Measurements from ENCODE around the gene ARID5A.

ARID5A gene

DNA sequence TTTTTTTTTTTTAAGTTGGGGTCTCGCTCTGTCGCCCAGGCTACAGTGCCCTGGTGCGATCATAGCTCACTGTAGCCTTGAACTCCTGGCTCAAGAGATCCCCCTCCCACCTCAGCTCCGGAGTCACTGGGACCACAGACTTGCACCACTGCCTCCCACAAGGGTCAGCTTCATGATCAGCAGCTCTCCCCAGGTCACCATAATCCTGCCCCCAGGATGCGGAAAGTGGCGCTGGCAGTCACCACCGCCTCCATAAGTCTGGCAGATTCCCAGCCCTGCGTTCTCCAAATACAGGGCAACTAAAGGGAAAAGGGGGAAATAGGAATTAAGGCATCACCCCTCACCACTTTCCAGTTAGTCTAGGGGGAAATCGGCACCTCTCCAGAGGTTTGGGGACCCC lies 5.2 kb upstream of the ARID5A start:
- H3K4me3 ChIP-seq (ENCODE audit: low read depth, low read length), result no peak overlapping the region
- TF ChIP-seq, protein P1, sequence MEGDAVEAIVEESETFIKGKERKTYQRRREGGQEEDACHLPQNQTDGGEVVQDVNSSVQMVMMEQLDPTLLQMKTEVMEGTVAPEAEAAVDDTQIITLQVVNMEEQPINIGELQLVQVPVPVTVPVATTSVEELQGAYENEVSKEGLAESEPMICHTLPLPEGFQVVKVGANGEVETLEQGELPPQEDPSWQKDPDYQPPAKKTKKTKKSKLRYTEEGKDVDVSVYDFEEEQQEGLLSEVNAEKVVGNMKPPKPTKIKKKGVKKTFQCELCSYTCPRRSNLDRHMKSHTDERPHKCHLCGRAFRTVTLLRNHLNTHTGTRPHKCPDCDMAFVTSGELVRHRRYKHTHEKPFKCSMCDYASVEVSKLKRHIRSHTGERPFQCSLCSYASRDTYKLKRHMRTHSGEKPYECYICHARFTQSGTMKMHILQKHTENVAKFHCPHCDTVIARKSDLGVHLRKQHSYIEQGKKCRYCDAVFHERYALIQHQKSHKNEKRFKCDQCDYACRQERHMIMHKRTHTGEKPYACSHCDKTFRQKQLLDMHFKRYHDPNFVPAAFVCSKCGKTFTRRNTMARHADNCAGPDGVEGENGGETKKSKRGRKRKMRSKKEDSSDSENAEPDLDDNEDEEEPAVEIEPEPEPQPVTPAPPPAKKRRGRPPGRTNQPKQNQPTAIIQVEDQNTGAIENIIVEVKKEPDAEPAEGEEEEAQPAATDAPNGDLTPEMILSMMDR (IDR thresholded peaks at IDR 0.05; ENCODE audit: control insufficient read depth, extremely low read depth, insufficient read depth), result no peak
- DNase-seq (ENCODE audit: low read depth), result no peak

GRCh38 chr2:96531872-96532505 lies 4.6 kb upstream of the ARID5A start:
- TF ChIP-seq, protein P1 (IDR thresholded peaks at IDR 0.05; ENCODE audit: control insufficient read depth, extremely low read depth, insufficient read depth), result no peak
- peak; percentile 26 for DNase-seq (ENCODE audit: low read depth)
- H3K4me3 ChIP-seq (ENCODE audit: low read depth, low read length), result no peak overlapping the region

DNA sequence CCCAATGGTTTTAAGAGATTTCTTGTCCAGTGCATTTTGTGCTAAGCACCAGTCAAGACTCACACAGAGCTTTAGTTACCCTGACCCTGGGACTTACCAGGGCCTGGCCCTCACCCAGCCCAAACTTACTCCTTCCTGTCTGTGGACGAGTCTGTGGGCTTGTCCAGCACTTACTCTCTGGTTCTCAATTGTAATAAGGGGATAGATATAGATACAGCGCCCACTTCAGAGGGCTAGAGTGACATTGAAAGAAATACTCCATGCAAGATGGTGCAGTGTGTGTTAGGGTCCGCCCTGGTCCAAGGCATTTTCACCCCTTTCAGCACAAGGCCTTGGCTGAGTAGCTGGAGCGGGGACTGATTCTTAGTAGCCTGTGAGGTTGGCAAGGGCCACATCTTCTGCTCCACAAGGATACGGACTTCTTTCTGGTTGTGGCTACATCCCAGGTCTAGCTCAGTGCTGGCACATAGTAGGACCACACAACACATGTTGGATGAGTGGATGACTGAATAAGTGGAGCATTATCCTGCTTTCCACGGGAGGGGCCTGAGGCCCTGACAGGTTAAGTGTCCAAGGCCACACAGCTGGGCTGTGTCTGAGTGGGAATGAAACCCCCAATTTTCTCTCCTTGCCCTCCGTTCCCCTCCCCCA lies 3.8 kb upstream of the ARID5A start:
- TF ChIP-seq, protein P1 (IDR thresholded peaks at IDR 0.05; ENCODE audit: control insufficient read depth, extremely low read depth, insufficient read depth), result no peak
- no peak for DNase-seq (ENCODE audit: low read depth)
- H3K4me3 ChIP-seq (ENCODE audit: low read depth, low read length), result no peak overlapping the region

GRCh38 chr2:96533292-96534073 lies 3.1 kb upstream of the ARID5A start:
- no peak overlapping the region for H3K4me3 ChIP-seq (ENCODE audit: low read depth, low read length)
- DNase-seq (ENCODE audit: low read depth), result no peak

GRCh38 chr2:96534141-96534540 lies 2.4 kb upstream of the ARID5A start:
- no peak for DNase-seq (ENCODE audit: low read depth)
- H3K4me3 ChIP-seq (ENCODE audit: low read depth, low read length), result peak overlapping the region; percentile 16; the same call in 1 of the 2 replicates
- TF ChIP-seq, protein P1 (IDR thresholded peaks at IDR 0.05; ENCODE audit: control insufficient read depth, extremely low read depth, insufficient read depth), result no peak

More at GRCh38 chr2:96533292-96534073, 3.1 kb upstream of the ARID5A start:
- TF ChIP-seq, protein P1 (IDR thresholded peaks at IDR 0.05; ENCODE audit: control insufficient read depth, extremely low read depth, insufficient read depth), result no peak

- DNase-seq (ENCODE audit: low read depth), result peak; percentile 80
- H3K4me3 ChIP-seq (ENCODE audit: low read depth, low read length), result peak overlapping the region; percentile 16; the same call in 1 of the 2 replicates
- TF ChIP-seq, protein P1 (IDR thresholded peaks at IDR 0.05; ENCODE audit: control insufficient read depth, extremely low read depth, insufficient read depth), result no peak
These were observed 1.8 kb upstream of the ARID5A start for GRCh38 chr2:96534701-96535181.
